HG02759 (cell line): Measurements from ENCODE around the gene TRPC1.

Experiments
- ATAC-seq: cut with Tn5 transposase; IDR thresholded peaks from one replicate; pipeline ENCODE4 v1.9.1; 2021; ENCODE audit warnings: mild to moderate bottlenecking, moderate library complexity; ENCODE audit not compliant: unreplicated experiment

Gene TRPC1

DNA sequence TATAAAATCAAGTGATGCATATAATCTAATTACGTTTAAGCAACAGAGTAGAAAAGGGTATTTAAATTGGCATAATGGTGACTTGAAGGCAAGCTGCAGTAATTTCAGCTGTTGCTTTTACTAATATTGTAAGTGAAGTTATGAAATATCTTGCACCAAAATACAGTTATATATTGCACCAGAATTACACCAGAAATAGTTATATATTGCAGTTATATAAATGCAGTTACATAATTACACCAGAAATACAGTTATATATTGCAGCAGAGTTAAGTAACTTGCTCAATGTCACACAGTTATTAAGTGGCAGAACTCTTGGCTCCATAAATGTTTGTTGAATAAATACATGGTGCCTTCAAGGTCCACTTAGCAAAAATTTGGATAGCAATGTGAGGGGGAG is 113.7 kb downstream of the TRPC1 start:
- ATAC-seq: no peak

DNA sequence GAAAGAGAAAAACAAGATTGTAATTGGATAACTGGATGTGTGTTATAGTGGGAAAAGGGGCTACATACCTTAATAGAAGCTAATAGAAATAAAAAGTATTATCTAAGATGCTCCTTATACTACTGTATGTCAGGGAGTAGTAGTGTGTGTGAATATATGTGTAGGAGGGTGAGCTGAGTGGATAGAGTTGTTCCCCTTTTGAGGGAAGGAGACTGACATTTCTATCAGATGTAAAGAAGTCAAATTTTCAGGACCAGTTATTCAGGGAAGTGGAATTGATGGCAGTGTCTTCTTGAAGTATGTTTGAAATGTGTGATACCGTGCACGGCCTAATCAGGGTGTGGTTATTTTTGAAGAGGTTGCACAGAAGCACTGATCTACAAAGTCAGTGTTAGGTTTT is 116.0 kb downstream of the TRPC1 start:
- no peak for ATAC-seq

- peak; percentile 67 for ATAC-seq
Measured at GRCh38 chr3:142844339-142844977, 120.6 kb downstream of the TRPC1 start.

DNA sequence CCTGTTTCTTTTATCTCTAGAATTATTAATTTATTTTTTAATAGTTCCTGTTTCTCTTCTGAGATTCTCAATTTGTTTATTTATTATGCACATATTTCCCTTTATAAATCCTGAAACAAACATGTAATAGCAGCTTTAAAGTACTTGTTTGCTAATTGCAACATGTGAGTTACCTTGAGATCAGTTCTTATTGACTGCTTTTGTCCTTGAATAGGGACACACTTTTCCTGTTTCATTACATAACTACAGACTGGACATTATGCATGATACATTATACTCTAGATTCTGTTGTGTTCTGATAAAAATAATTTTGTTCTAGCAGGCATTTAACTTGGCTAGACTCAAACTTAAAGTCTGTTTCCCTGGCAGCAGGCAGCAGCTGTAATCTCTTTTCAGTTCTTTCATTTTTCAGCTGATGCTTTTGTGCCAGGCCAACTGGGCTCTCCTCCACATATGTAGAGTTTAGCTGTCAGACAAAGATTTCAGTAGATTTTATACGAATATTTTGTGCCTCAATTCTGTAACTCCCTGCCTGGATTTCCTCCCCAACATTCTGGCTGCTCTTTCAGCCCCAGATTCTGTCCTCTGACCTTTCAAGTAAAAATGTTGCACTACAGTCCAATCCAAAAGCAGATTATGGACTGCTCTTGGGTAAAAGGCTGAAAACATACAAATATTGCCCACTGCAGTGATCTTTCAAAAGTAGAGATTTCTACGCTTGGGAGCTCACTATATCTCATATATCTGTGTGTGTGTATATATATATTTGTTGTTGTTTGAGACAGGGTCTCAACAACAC is 123.1 kb downstream of the TRPC1 start:
- ATAC-seq: no peak

GRCh38 chr3:142849148-142849547 is 125.3 kb downstream of the TRPC1 start:
- no peak for ATAC-seq

GRCh38 chr3:142850395-142851023 is 126.7 kb downstream of the TRPC1 start:
- ATAC-seq: no peak

DNA sequence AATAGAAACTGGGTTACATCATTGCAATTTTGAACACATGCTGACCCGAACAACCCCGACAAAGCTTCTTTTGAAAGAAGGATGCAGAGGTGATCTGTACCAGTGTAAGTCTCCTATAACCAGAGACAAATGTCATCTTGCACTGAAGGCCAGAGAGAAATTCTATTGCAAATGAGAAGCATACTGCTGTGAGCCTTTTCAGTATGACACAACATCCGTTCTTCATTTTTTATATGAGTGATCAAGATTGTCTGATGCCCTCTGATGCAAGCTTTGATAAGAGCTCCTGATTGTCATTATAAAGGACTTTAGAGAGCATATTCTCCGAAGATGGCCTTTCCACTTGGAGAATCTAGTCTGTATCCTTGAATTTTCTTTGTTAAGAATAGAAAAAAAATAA is 128.2 kb downstream of the TRPC1 start:
- ATAC-seq: no peak

DNA sequence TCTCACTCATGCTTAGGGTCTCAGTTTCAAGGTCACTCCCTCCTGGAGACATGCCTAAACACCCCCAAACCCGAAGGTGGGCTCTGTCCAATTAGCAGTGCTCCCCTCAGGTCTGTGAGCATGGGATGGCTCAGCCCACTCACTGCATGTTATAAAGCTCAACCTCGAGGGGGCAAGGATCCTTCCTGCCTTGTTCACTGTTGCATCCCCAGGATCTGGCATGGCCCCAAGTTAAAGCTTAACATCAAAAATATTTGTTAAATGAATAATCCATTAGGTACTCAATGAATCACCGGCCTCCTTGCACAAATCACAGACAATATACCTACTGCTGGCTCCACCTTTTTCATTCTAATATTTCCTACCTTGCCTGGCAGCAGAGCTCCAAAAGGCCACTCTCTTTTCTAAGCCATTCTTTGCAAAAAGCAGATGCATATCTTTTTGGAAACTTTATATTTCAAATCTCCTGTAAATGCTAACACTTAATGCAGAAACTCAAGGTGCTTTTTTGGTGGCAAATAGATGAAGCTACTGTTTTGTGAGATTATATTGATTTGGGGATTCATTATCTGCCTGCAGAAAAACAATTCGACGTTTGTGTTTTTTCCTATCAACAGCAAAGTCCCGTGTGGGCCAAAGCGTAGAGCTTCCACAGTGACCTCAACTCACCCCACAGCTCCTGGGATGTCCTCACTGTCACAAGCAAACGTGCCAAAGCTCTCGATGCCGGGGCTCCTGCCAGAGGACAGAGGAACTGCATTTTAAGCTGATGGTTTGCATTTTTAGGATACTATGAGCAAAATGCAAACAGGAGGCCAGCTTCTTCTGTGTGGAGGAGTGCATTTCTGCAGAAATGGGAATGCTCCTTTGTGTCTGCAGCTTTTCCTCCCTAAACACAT is 129.7 kb downstream of the TRPC1 start:
- no peak for ATAC-seq

DNA sequence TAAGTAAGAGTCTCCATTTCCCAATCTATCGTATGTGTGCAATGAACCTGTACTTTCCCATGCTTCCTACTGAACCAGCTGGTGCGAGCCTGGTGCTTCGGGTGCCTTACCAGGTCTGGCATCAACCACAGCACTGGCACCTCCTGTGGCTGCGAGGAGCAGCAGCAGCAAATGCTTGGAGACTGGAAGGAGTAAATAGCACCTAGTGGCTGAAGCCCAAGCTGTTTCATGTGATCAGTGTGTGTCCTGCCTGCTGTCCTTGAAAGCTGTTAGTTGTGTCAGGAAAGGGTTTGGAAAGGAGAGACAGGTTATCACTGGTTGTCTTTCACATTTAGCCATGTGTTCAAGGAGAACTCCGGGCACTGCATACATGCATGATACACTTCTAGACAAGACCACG is 133.2 kb downstream of the TRPC1 start:
- ATAC-seq: no peak
